ENCODE results near the gene RHOC. TPM values are rescaled to one million over a fixed set of nuclear protein-coding genes. Genes with fewer than 3 reads are reported as not detected.

The RHOC gene
- total and polyA plus RNA-seq, 3 donors from 2014 or later, result 191 to 294 (median 225) TPM

DNA sequence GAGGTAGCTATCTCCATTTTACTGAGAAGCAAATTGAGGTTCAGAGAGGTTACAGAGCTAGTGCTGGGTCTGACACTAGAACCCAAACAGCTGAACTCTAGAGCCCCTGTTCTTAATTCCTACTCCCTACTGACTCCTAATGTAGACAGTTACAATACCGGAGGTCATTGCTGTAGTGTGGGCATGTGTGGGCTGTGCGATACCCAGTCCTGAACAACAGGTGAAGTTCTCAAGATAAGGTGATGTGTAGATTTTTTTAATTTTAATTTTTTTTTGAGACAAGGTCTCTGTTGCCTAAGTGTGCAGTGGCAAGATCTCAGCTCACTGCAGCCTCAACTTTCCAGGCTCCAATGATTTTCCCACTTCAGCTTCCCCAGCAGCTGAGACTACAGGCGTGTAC, 1.6 kb upstream of the RHOC start:
- no peak for DNase-seq
- intact Hi-C loops (cut with DNase I; ENCODE audit: low total_unique reads), result loop anchor here (5.0 kb wide), 2 partner anchors 206 to 311 kb away; partner anchors contain the start of gene CTTNBP2NL
- 92 to 95% methylated on average over 3 of the region's 3 CpGs for WGBS, 2 donors
- Histone ChIP-seq H3K9me3 (no peaks in the 10 kb centered on the region), H3K27ac (no peak overlapping the region), H3K36me3 (ENCODE audit: low read depth, missing control alignments) (no peaks in the 10 kb centered on the region), H3K27me3 (no peaks in the 10 kb centered on the region), H3K4me3 (no peak overlapping the region), H3K4me1 (peaks cover 30% of the 10 kb centered on the region)
- TF ChIP-seq, protein P1, sequence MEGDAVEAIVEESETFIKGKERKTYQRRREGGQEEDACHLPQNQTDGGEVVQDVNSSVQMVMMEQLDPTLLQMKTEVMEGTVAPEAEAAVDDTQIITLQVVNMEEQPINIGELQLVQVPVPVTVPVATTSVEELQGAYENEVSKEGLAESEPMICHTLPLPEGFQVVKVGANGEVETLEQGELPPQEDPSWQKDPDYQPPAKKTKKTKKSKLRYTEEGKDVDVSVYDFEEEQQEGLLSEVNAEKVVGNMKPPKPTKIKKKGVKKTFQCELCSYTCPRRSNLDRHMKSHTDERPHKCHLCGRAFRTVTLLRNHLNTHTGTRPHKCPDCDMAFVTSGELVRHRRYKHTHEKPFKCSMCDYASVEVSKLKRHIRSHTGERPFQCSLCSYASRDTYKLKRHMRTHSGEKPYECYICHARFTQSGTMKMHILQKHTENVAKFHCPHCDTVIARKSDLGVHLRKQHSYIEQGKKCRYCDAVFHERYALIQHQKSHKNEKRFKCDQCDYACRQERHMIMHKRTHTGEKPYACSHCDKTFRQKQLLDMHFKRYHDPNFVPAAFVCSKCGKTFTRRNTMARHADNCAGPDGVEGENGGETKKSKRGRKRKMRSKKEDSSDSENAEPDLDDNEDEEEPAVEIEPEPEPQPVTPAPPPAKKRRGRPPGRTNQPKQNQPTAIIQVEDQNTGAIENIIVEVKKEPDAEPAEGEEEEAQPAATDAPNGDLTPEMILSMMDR (IDR thresholded peaks at IDR 0.05), result no peak
- TF ChIP-seq POLR2A (IDR thresholded peaks at IDR 0.05), result no peak

DNA sequence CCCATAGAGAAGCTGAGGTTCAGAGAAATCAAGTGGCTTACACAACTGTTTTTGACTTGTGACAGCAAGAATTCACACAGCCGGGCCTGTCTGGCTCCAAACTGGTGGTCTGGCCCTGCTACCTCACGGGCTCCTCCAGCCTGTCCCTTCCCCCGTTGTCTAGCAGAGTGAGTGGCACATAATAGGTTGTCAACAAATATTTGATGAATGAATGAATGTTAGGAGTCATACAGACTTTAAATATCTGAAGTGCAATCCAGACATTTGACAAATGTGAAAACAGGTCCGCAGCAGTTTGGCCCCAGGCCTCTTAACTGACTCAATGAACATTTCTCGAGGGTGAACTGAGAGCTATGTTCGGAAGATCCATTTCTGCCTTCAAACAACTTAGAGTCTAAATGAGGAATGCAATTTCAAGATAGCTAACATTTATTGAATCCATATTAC, 1.1 kb upstream of the RHOC start:
- TF ChIP-seq, protein P1 (IDR thresholded peaks at IDR 0.05), result no peak
- TF ChIP-seq POLR2A (IDR thresholded peaks at IDR 0.05), result no peak
- WGBS, 2 donors, result 67 to 79% methylated on average over 6 of the region's 6 CpGs
- Histone ChIP-seq H3K4me1 (peaks cover 33% of the 10 kb centered on the region), H3K4me3 (peak overlapping the region in 1 of 2 donors; percentile 96), H3K27ac (peak overlapping the region in 1 of 2 donors; percentile 97), H3K27me3 (no peaks in the 10 kb centered on the region), H3K9me3 (no peaks in the 10 kb centered on the region), H3K36me3 (ENCODE audit: low read depth, missing control alignments) (no peaks in the 10 kb centered on the region)
- intact Hi-C loops (cut with DNase I; ENCODE audit: low total_unique reads), result loop anchor here (5.0 kb wide), 2 partner anchors 206 to 311 kb away; partner anchors contain the start of gene CTTNBP2NL
- no peak for DNase-seq

GRCh38 chr1:112707221-112708001, 484 bp upstream of the RHOC start:
- Histone ChIP-seq H3K4me1 (peaks cover 40% of the 10 kb centered on the region), H3K27me3 (no peaks in the 10 kb centered on the region), H3K36me3 (ENCODE audit: low read depth, missing control alignments) (no peaks in the 10 kb centered on the region), H3K9me3 (no peaks in the 10 kb centered on the region), H3K27ac (peak overlapping the region; percentile 50 to 97), H3K4me3 (peak overlapping the region; percentile 92 to 96)
- WGBS, 2 donors, result 4 to 12% methylated on average over 9 to 25 of the region's 42 CpGs
- TF ChIP-seq POLR2A (IDR thresholded peaks at IDR 0.05), result no peak
- TF ChIP-seq, protein P1 (IDR thresholded peaks at IDR 0.05), result peak; percentile 81 to 90 (median 89)
- intact Hi-C loops (cut with DNase I; ENCODE audit: low total_unique reads), result loop anchor here (2.0 to 5.0 kb wide), 3 partner anchors 89 to 310 kb away; partner anchors contain the start of genes CAPZA1, CTTNBP2NL and ST7L
- DNase-seq, result peak; percentile 93

DNA sequence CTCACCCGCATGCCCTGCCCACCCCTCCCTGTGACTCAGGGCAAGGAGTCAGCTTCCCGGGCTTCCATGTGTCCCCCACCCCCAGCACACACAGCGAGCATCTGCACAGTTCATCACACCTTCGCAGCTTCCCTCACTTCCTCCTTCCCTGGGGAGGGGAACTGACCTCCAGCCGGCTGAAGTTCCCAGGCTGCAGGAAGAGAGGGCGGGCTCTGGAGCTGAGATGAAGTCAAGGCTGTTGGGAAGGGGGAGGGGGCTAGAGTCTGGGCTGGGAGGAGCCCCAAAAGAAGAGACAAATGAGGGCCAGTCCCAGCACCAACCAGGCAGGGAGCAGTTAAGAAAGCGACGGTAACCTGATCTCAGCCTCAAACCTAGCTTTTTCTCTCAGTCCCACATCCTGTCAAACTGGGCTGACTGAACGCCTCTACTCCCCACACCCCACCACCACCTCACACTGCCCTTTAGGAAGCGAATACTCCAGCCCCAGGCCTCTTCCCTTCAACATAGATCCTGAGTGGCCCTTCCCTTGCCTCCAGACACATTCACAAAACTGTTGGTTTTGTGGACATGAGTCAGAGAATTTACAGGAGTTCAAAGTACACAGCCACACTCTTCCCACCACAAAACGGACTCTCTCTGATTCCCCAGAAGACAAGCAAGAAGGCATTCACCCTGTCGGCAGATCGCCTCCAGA, 1.8 kb downstream of the RHOC start:
- H3K4me3 ChIP-seq, result peak overlapping the region; percentile 92 to 96
- peaks cover 61% of the 10 kb centered on the region for H3K4me1 ChIP-seq

More for the DNA sequence above, 1.8 kb downstream of the RHOC start:
- H3K27ac ChIP-seq, result peak overlapping the region; percentile 97 to 98
- WGBS, 2 donors, result 7 to 11% methylated on average over 13 of the region's 13 CpGs
- peak; percentile 95 for DNase-seq
- intact Hi-C loops (cut with DNase I; ENCODE audit: low total_unique reads), result loop anchor here (5.0 kb wide), 2 partner anchors 203 to 308 kb away; partner anchors contain the start of gene CTTNBP2NL
- TF ChIP-seq, protein P1 (IDR thresholded peaks at IDR 0.05), result no peak
- TF ChIP-seq POLR2A (IDR thresholded peaks at IDR 0.05), result peak; percentile 47
- H3K27me3 ChIP-seq, result no peaks in the 10 kb centered on the region
- no peaks in the 10 kb centered on the region for H3K36me3 ChIP-seq (ENCODE audit: low read depth, missing control alignments)
- H3K9me3 ChIP-seq, result no peaks in the 10 kb centered on the region
